Gastroesophageal sphincter (tissue), 3 donors: ENCODE data around the gene NRXN2.

ENCODE experiments used
- POLR2A ChIP-seq, 2 donors: fragments of 450-650 bp; IDR thresholded peaks; one replicate each; pipeline ENCODE4 v1.6.1; 2017; ENCODE audit warnings: antibody characterized with exemption in 2 of 2, mild to moderate bottlenecking in 2 of 2, moderate library complexity in 1 of 2
- TF ChIP-seq, protein P1 (sequence below), 4 experiments: fragments of 200-600 bp in 2 of 4; fragments of 450-650 bp in 2 of 4; sonication (generic) in 1 of 4; IDR thresholded peaks; one replicate each; pipeline ENCODE4 v1.5.1; 2017 to 2019; ENCODE audit warnings: antibody characterized with exemption in 4 of 4, mild to moderate bottlenecking in 2 of 4, moderate library complexity in 2 of 4

DNA sequence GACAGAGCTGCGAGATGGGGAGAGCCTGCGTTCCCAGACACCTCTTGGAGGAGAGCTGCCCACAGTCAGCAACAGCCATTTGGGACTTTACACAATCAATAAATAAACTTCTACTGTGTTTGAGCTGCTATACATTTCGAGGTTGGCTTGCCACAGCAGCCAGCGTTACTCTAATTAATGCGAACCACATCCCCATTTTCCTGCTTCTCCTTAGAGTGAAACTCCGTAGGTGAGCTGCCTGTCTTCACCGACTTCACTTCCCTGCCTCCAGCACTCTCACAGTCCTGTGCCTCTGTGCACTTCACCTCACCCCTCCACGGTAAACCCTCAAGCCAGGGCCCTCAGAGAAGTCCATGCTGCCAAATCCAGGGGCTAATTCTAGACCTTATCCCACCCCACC lies 137.8 kb downstream of the NRXN2 start:
- TF ChIP-seq, protein P1, sequence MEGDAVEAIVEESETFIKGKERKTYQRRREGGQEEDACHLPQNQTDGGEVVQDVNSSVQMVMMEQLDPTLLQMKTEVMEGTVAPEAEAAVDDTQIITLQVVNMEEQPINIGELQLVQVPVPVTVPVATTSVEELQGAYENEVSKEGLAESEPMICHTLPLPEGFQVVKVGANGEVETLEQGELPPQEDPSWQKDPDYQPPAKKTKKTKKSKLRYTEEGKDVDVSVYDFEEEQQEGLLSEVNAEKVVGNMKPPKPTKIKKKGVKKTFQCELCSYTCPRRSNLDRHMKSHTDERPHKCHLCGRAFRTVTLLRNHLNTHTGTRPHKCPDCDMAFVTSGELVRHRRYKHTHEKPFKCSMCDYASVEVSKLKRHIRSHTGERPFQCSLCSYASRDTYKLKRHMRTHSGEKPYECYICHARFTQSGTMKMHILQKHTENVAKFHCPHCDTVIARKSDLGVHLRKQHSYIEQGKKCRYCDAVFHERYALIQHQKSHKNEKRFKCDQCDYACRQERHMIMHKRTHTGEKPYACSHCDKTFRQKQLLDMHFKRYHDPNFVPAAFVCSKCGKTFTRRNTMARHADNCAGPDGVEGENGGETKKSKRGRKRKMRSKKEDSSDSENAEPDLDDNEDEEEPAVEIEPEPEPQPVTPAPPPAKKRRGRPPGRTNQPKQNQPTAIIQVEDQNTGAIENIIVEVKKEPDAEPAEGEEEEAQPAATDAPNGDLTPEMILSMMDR (IDR thresholded peaks at IDR 0.05): no peak
- TF ChIP-seq POLR2A (IDR thresholded peaks at IDR 0.05): no peak
